ENCODE results near the gene ZNF527. TPM values are rescaled to one million over a fixed set of nuclear protein-coding genes. Genes with fewer than 3 reads are reported as not detected.
A peak's percentile ranks its signal among the peaks of the same experiment; 100 is the strongest.
"Not testable (repeated sequence)": the region's sequence is repeated elsewhere in the genome, so short reads cannot be mapped to it uniquely, and the experiment has no call there.

Gene ZNF527
- total RNA-seq, 1 donor from 2014 or later = 3.7 TPM

DNA sequence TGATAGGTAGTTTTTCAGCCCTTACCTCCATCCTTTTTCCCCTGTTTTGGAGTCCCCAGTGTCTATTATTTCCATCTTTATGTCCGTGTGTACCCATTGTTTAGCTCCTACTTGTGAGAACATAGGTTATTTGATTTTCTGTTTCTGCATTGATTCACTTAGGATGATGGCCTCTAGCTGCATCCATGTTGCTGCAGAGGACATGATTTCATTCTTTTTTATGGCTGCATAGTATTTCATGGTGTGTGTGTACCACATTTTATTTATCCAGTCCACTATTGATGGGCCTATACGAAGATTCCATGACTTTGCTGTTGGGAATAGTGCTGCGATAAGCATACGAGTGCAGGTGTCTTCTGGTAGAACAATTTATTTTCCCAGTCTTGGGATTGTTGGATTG is 15.0 kb upstream of the ZNF527 start:
- Histone ChIP-seq H3K36me3 (ENCODE audit: insufficient read depth, low read length) (no peaks in the 10 kb centered on the region), H3K4me3 (ENCODE audit: insufficient read depth, low read depth, low read length) (no peak overlapping the region), H3K79me2 (ENCODE audit: insufficient read depth, low read length) (peaks cover 9% of the 10 kb centered on the region), H3K27me3 (ENCODE audit: insufficient read depth, low read length) (no peaks in the 10 kb centered on the region), H2AFZ (ENCODE audit: low read depth, low read length) (no peak overlapping the region), H3K27ac (ENCODE audit: low read depth, low read length) (no peak overlapping the region), H3K4me1 (ENCODE audit: insufficient read depth, low read length) (no peaks in the 10 kb centered on the region), H4K20me1 (ENCODE audit: insufficient read depth, low read length) (no peaks in the 10 kb centered on the region), H3K9me3 (ENCODE audit: insufficient read depth, low read depth, low read length) (no peaks in the 10 kb centered on the region), H3K9ac (ENCODE audit: low read length) (no peak overlapping the region), H3K4me2 (ENCODE audit: low read length) (no peak overlapping the region)
- H3K9me3 Mint-ChIP-seq (ENCODE audit: unreplicated experiment) = peaks cover 10% of the 10 kb centered on the region
- H3K4me3 Mint-ChIP-seq (ENCODE audit: unreplicated experiment) = no peak overlapping the region
- TF ChIP-seq, protein P1, sequence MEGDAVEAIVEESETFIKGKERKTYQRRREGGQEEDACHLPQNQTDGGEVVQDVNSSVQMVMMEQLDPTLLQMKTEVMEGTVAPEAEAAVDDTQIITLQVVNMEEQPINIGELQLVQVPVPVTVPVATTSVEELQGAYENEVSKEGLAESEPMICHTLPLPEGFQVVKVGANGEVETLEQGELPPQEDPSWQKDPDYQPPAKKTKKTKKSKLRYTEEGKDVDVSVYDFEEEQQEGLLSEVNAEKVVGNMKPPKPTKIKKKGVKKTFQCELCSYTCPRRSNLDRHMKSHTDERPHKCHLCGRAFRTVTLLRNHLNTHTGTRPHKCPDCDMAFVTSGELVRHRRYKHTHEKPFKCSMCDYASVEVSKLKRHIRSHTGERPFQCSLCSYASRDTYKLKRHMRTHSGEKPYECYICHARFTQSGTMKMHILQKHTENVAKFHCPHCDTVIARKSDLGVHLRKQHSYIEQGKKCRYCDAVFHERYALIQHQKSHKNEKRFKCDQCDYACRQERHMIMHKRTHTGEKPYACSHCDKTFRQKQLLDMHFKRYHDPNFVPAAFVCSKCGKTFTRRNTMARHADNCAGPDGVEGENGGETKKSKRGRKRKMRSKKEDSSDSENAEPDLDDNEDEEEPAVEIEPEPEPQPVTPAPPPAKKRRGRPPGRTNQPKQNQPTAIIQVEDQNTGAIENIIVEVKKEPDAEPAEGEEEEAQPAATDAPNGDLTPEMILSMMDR (IDR thresholded peaks at IDR 0.05; ENCODE audit: insufficient read depth, low read depth, low read length) = no peak
- no peak for TF ChIP-seq EZH2 (IDR thresholded peaks at IDR 0.05; ENCODE audit: insufficient read depth, low read length)
- H3K27ac Mint-ChIP-seq (ENCODE audit: unreplicated experiment) = no peak overlapping the region
- no peaks in the 10 kb centered on the region for H3K27me3 Mint-ChIP-seq (ENCODE audit: low read depth, unreplicated experiment)
- peaks cover 38% of the 10 kb centered on the region for H3K36me3 Mint-ChIP-seq (ENCODE audit: low read depth, unreplicated experiment)
- DNase-seq (ENCODE audit: low read depth) (no peak), FAIRE-seq (no peak)
- H3K4me1 Mint-ChIP-seq (ENCODE audit: low read depth, unreplicated experiment) = no peaks in the 10 kb centered on the region

DNA sequence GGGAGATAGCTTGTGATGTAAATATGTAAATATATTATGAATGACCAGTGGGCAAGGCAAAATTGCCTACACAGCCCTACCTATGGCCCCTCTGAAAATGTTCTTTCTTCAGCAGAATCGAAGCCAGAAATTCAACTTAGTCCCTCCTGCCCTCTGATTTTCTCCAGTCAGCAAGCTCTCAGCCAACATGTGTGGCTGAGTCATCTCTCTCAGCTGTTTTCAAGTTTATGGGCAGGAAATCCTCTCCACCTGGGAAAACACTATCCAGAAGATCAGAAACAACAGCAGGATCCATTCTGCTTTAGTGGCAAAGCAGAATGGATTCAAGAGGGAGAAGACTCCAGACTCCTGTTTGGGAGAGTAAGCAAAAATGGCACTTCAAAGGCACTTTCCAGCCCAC is 8.9 kb upstream of the ZNF527 start:
- Mint-ChIP-seq H3K4me3 (ENCODE audit: unreplicated experiment) (peak overlapping the region; percentile 4), H3K27ac (ENCODE audit: unreplicated experiment) (peak overlapping the region; percentile 75), H3K36me3 (ENCODE audit: low read depth, unreplicated experiment) (peaks cover 60% of the 10 kb centered on the region), H3K4me1 (ENCODE audit: low read depth, unreplicated experiment) (peaks cover 5% of the 10 kb centered on the region), H3K27me3 (ENCODE audit: low read depth, unreplicated experiment) (no peaks in the 10 kb centered on the region), H3K9me3 (ENCODE audit: unreplicated experiment) (peaks cover 35% of the 10 kb centered on the region)
- no peak overlapping the region for H3K4me2 ChIP-seq (ENCODE audit: low read length)
- H3K36me3 ChIP-seq (ENCODE audit: insufficient read depth, low read length) = peaks cover 12% of the 10 kb centered on the region
- no peak for FAIRE-seq
- no peak overlapping the region for H2AFZ ChIP-seq (ENCODE audit: low read depth, low read length)
- no peak overlapping the region for H3K27ac ChIP-seq (ENCODE audit: low read depth, low read length)
- no peaks in the 10 kb centered on the region for H4K20me1 ChIP-seq (ENCODE audit: insufficient read depth, low read length)
- peak; percentile 36 for DNase-seq (ENCODE audit: low read depth)
- H3K27me3 ChIP-seq (ENCODE audit: insufficient read depth, low read length) = no peaks in the 10 kb centered on the region
- TF ChIP-seq EZH2 (IDR thresholded peaks at IDR 0.05; ENCODE audit: insufficient read depth, low read length) = no peak
- H3K79me2 ChIP-seq (ENCODE audit: insufficient read depth, low read length) = no peaks in the 10 kb centered on the region
- no peak overlapping the region for H3K4me3 ChIP-seq (ENCODE audit: insufficient read depth, low read depth, low read length)
- H3K9me3 ChIP-seq (ENCODE audit: insufficient read depth, low read depth, low read length) = peaks cover 17% of the 10 kb centered on the region
- no peaks in the 10 kb centered on the region for H3K4me1 ChIP-seq (ENCODE audit: insufficient read depth, low read length)
- H3K9ac ChIP-seq (ENCODE audit: low read length) = no peak overlapping the region

DNA sequence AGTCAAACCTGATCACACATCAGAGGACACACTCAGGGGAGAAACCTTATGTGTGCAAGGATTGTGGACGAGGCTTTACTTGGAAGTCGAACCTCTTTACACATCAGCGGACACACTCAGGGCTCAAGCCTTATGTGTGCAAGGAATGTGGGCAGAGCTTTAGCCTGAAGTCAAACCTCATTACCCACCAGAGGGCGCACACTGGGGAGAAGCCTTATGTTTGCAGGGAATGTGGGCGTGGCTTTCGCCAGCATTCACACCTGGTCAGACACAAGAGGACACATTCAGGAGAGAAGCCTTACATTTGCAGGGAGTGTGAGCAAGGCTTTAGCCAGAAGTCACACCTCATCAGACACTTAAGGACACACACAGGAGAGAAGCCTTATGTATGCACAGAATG is 8.2 kb upstream of the ZNF527 start:
- Histone ChIP-seq H2AFZ (ENCODE audit: low read depth, low read length) (no peak overlapping the region), H3K9ac (ENCODE audit: low read length) (no peak overlapping the region), H3K4me3 (ENCODE audit: insufficient read depth, low read depth, low read length) (no peak overlapping the region), H3K36me3 (ENCODE audit: insufficient read depth, low read length) (peaks cover 12% of the 10 kb centered on the region), H3K79me2 (ENCODE audit: insufficient read depth, low read length) (no peaks in the 10 kb centered on the region), H3K27ac (ENCODE audit: low read depth, low read length) (no peak overlapping the region), H4K20me1 (ENCODE audit: insufficient read depth, low read length) (no peaks in the 10 kb centered on the region), H3K27me3 (ENCODE audit: insufficient read depth, low read length) (no peaks in the 10 kb centered on the region), H3K4me1 (ENCODE audit: insufficient read depth, low read length) (no peaks in the 10 kb centered on the region), H3K9me3 (ENCODE audit: insufficient read depth, low read depth, low read length) (peaks cover 17% of the 10 kb centered on the region), H3K4me2 (ENCODE audit: low read length) (no peak overlapping the region)
- DNase-seq (ENCODE audit: low read depth) (no peak), FAIRE-seq (no peak)
- Mint-ChIP-seq H3K9me3 (ENCODE audit: unreplicated experiment) (peaks cover 35% of the 10 kb centered on the region), H3K36me3 (ENCODE audit: low read depth, unreplicated experiment) (peaks cover 52% of the 10 kb centered on the region), H3K4me1 (ENCODE audit: low read depth, unreplicated experiment) (peaks cover 5% of the 10 kb centered on the region), H3K27ac (ENCODE audit: unreplicated experiment) (no peak overlapping the region), H3K4me3 (ENCODE audit: unreplicated experiment) (no peak overlapping the region), H3K27me3 (ENCODE audit: low read depth, unreplicated experiment) (no peaks in the 10 kb centered on the region)
- TF ChIP-seq, protein P1 (IDR thresholded peaks at IDR 0.05; ENCODE audit: insufficient read depth, low read depth, low read length) = no peak
- no peak for TF ChIP-seq EZH2 (IDR thresholded peaks at IDR 0.05; ENCODE audit: insufficient read depth, low read length)

DNA sequence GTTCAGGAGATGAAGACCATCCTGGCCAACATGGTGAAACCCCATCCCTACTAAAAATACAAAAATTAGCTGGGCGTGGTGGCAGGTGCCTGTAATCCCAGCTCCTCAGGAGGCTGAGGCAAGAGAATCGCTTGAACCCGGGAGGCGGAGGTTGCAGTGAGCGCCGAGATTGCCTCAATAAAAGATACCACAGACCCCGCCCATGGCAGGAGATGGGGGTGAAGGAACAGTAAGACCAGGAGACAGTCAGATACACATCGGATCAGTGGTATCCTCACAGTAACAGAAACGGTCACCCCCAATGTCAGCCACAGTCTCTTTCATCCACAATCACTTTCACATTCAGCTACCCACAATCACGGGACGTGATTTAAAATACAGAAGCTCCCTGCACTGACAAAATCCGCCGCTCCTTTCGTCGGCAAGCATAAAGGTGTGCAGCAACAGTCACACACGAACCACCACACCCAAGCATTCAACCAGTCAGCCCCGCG is 466 bp upstream of the ZNF527 start:
- not testable (repeated sequence) for H3K27me3 Mint-ChIP-seq (ENCODE audit: low read depth, unreplicated experiment); H3K4me1 Mint-ChIP-seq (ENCODE audit: low read depth, unreplicated experiment); H3K9me3 Mint-ChIP-seq (ENCODE audit: unreplicated experiment); H3K4me1 ChIP-seq (ENCODE audit: insufficient read depth, low read length); DNase-seq (ENCODE audit: low read depth); H3K27me3 ChIP-seq (ENCODE audit: insufficient read depth, low read length); FAIRE-seq; H3K9me3 ChIP-seq (ENCODE audit: insufficient read depth, low read depth, low read length); H3K27ac Mint-ChIP-seq (ENCODE audit: unreplicated experiment); H4K20me1 ChIP-seq (ENCODE audit: insufficient read depth, low read length); H3K36me3 Mint-ChIP-seq (ENCODE audit: low read depth, unreplicated experiment)
- Histone ChIP-seq H3K36me3 (ENCODE audit: insufficient read depth, low read length) (peaks cover 11% of the 10 kb centered on the region), H2AFZ (ENCODE audit: low read depth, low read length) (peak overlapping the region; percentile 94), H3K9ac (ENCODE audit: low read length) (peak overlapping the region; percentile 85), H3K79me2 (ENCODE audit: insufficient read depth, low read length) (peaks cover 11% of the 10 kb centered on the region), H3K4me2 (ENCODE audit: low read length) (peak overlapping the region; percentile 95), H3K27ac (ENCODE audit: low read depth, low read length) (peak overlapping the region; percentile 11), H3K4me3 (ENCODE audit: insufficient read depth, low read depth, low read length) (peak overlapping the region; percentile 80)
- peak overlapping the region; percentile 97 for H3K4me3 Mint-ChIP-seq (ENCODE audit: unreplicated experiment)
